ENCODE data around the gene SLC22A4.

DNA sequence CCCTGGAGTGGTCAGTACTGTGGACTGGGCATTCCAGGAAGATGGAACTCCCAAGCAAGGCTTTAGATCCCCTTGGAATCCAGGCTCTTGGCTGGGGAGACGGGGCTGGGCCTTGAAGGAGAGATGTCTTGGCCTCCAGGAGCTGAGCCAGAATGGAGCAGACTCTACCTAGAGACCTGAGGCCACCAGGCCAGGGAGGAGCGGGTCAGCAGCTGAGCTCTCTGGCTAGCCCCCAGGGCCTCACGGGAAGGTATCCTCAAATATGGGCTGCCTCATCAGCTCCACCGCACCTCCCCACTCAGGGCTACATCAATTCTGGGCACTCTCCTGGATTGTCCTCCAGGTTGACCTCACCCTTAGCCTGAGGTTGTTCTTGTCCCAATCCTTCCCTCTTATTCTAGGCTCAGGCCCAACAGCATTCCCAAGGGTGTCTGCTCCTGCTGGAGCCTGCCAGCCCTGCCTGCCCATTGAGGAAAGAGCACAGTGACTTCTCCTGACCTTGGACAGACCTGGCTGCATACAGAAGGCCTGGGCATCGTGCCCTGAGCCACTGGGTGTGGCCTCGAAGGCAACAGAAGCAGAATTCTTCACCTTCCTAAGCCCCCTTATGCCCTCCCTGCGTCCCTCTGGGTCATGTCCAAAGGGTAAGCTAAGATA lies 39.7 kb upstream of the SLC22A4 start:
- TF ChIP-seq, protein P1, sequence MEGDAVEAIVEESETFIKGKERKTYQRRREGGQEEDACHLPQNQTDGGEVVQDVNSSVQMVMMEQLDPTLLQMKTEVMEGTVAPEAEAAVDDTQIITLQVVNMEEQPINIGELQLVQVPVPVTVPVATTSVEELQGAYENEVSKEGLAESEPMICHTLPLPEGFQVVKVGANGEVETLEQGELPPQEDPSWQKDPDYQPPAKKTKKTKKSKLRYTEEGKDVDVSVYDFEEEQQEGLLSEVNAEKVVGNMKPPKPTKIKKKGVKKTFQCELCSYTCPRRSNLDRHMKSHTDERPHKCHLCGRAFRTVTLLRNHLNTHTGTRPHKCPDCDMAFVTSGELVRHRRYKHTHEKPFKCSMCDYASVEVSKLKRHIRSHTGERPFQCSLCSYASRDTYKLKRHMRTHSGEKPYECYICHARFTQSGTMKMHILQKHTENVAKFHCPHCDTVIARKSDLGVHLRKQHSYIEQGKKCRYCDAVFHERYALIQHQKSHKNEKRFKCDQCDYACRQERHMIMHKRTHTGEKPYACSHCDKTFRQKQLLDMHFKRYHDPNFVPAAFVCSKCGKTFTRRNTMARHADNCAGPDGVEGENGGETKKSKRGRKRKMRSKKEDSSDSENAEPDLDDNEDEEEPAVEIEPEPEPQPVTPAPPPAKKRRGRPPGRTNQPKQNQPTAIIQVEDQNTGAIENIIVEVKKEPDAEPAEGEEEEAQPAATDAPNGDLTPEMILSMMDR (IDR thresholded peaks at IDR 0.05), result no peak
- no peak for TF ChIP-seq EZH2 (IDR thresholded peaks at IDR 0.05; ENCODE audit: borderline replicate concordance, insufficient read depth, low read depth, low read length, poor library complexity, severe bottlenecking)
